Measurements from ENCODE around the gene ANKS1A.

ANKS1A gene

GRCh38 chr6:34940030-34940434 lies 51.0 kb downstream of the ANKS1A start:
- no peak for DNase-seq (ENCODE audit: low read depth, low spot score)
- no peak overlapping the region for H3K4me3 ChIP-seq (ENCODE audit: low read depth, low read length)
- in situ Hi-C loops (cut with HindIII; ENCODE audit: low sequenced_read_pairs): no loop called here
- no peak for TF ChIP-seq CTCF (IDR thresholded peaks at IDR 0.05; ENCODE audit: low read depth, low read length)

GRCh38 chr6:34941421-34941820 lies 52.4 kb downstream of the ANKS1A start:
- H3K4me3 ChIP-seq (ENCODE audit: low read depth, low read length): no peak overlapping the region
- no peak for DNase-seq (ENCODE audit: low read depth, low spot score)
- in situ Hi-C loops (cut with HindIII; ENCODE audit: low sequenced_read_pairs): no loop called here
- TF ChIP-seq CTCF (IDR thresholded peaks at IDR 0.05; ENCODE audit: low read depth, low read length): no peak

- H3K4me3 ChIP-seq (ENCODE audit: low read depth, low read length): no peak overlapping the region
- no peak for DNase-seq (ENCODE audit: low read depth, low spot score)
- no peak for TF ChIP-seq CTCF (IDR thresholded peaks at IDR 0.05; ENCODE audit: low read depth, low read length)
- in situ Hi-C loops (cut with HindIII; ENCODE audit: low sequenced_read_pairs): no loop called here
These were observed 56.3 kb downstream of the ANKS1A start for GRCh38 chr6:34945317-34945716.

- no peak for DNase-seq (ENCODE audit: low read depth, low spot score)
- no peak for TF ChIP-seq CTCF (IDR thresholded peaks at IDR 0.05; ENCODE audit: low read depth, low read length)
- in situ Hi-C loops (cut with HindIII; ENCODE audit: low sequenced_read_pairs): no loop called here
- H3K4me3 ChIP-seq (ENCODE audit: low read depth, low read length): no peak overlapping the region
These were observed 58.5 kb downstream of the ANKS1A start for GRCh38 chr6:34947561-34947960.

- no peak for DNase-seq (ENCODE audit: low read depth, low spot score)
- in situ Hi-C loops (cut with HindIII; ENCODE audit: low sequenced_read_pairs): no loop called here
- no peak for TF ChIP-seq CTCF (IDR thresholded peaks at IDR 0.05; ENCODE audit: low read depth, low read length)
- H3K4me3 ChIP-seq (ENCODE audit: low read depth, low read length): no peak overlapping the region
These were observed 60.6 kb downstream of the ANKS1A start for GRCh38 chr6:34949636-34950035.

GRCh38 chr6:34950849-34951248 lies 61.8 kb downstream of the ANKS1A start:
- no peak overlapping the region for H3K4me3 ChIP-seq (ENCODE audit: low read depth, low read length)
- no peak for DNase-seq (ENCODE audit: low read depth, low spot score)
- no peak for TF ChIP-seq CTCF (IDR thresholded peaks at IDR 0.05; ENCODE audit: low read depth, low read length)
- in situ Hi-C loops (cut with HindIII; ENCODE audit: low sequenced_read_pairs): no loop called here

GRCh38 chr6:34951731-34952130 lies 62.7 kb downstream of the ANKS1A start:
- DNase-seq (ENCODE audit: low read depth, low spot score): no peak
- in situ Hi-C loops (cut with HindIII; ENCODE audit: low sequenced_read_pairs): no loop called here
- H3K4me3 ChIP-seq (ENCODE audit: low read depth, low read length): no peak overlapping the region
- no peak for TF ChIP-seq CTCF (IDR thresholded peaks at IDR 0.05; ENCODE audit: low read depth, low read length)

Data from astrocyte of the spinal cord (primary cell).